Right lobe of liver (tissue), 6 donors: ENCODE results near the gene VEZT. TPM values are rescaled to one million over a fixed set of nuclear protein-coding genes. Genes with fewer than 3 reads are reported as not detected.
"Not testable (repeated sequence)": the region's sequence is repeated elsewhere in the genome, so short reads cannot be mapped to it uniquely, and the experiment has no call there.

ENCODE experiments used
- ATAC-seq, 4 donors: fragments of 200-7000 bp; cut with Tn5 transposase; one replicate each; pipeline ENCODE4 v1.9.1; 2020; ENCODE audit warnings: mild to moderate bottlenecking in 4 of 4, moderate library complexity in 4 of 4
- DNase-seq, 3 donors: peaks; one replicate each; pipeline ENCODE4 v3.0.0-alpha.2; 2020
- H3K27ac ChIP-seq, 3 donors: fragments of 200-600 bp; one replicate each; pipeline ENCODE4 v1.8.0; 2022
- H3K27me3 ChIP-seq, 2 donors: fragments of 200-600 bp; one replicate each; pipeline ENCODE4 v1.8.0; 2022
- H3K36me3 ChIP-seq, 4 donors: fragments of 200-600 bp; sonication (generic) in 1 of 4; one replicate each; pipeline versions ENCODE4 v1.5.1 to v1.8.0; 2017 to 2022; ENCODE audit warnings: control low read depth in 1 of 4
- H3K4me1 ChIP-seq, 4 donors: fragments of 200-600 bp; sonication (generic) in 1 of 4; one replicate each; pipeline versions ENCODE4 v1.5.1 to v1.8.0; 2017 to 2022; ENCODE audit warnings: control low read depth in 1 of 4
- H3K4me3 ChIP-seq, 3 donors: fragments of 200-600 bp; one replicate each; pipeline ENCODE4 v1.8.0; 2022
- H3K9me3 ChIP-seq, 4 donors: fragments of 200-600 bp; sonication (generic) in 1 of 4; one replicate each; pipeline versions ENCODE4 v1.5.1 to v1.8.0; 2017 to 2022; ENCODE audit warnings: control low read depth in 1 of 4
- POLR2A ChIP-seq: fragments of 450-650 bp; IDR thresholded peaks from one replicate; pipeline ENCODE4 v1.6.1; 2017; ENCODE audit warnings: antibody characterized with exemption, mild to moderate bottlenecking
- WGBS: methylation state at CpG from one replicate; pipeline ENCODE4 v1.1.6; 2018; ENCODE audit warnings: low coverage, low lambda C conversion rate; ENCODE audit not compliant: insufficient coverage; ENCODE audit errors: missing lambda C conversion rate; 5-methylcytosine and 5-hydroxymethylcytosine counted together
- intact Hi-C, 2 donors: fragments of 100-400 bp; cut with DNase I; formaldehyde crosslinking; loops; one replicate each; pipeline versions ENCODE4 v1.11.2 to v1.14.1; 2022
- total RNA-seq, 6 experiments: library from RNA; depleted of rRNA in 2 of 6; stranded (reverse); fragments of >200 nt in 2 of 6; fragmentation: NEBNext Ultra II Directional in 3 of 6; extraction: Animal tissue kit (Norgen Biotek cat#: 25700) in 3 of 6; gene quantifications; one replicate each; pipeline versions ENCODE4 v1.1.0 to v1.2.4, GENCODE V29; 2016 to 2023
- TF ChIP-seq, protein P1 (sequence below), 4 donors: fragments of 200-600 bp in 3 of 4; fragments of 450-650 bp in 1 of 4; IDR thresholded peaks; one replicate each; pipeline versions ENCODE4 v1.5.1 to v1.8.0; 2016 to 2022; ENCODE audit warnings: antibody characterized with exemption in 4 of 4, mild to moderate bottlenecking in 2 of 4
- donor health status: DM: no; HTN: yes; CAD: no.
- donor health status: DM: no; HTN: no; CAD: no.
- donor health status: DM: no; HTN: no; CAD: no.
- donor health status: DM: no; HTN: yes; CAD: no.
- donor health status: DM: no; HTN: yes; CAD: no.

Gene VEZT
- total RNA-seq, 6 experiments from 2014 or later = 23.5 to 34.2 (median 28.9) TPM

DNA sequence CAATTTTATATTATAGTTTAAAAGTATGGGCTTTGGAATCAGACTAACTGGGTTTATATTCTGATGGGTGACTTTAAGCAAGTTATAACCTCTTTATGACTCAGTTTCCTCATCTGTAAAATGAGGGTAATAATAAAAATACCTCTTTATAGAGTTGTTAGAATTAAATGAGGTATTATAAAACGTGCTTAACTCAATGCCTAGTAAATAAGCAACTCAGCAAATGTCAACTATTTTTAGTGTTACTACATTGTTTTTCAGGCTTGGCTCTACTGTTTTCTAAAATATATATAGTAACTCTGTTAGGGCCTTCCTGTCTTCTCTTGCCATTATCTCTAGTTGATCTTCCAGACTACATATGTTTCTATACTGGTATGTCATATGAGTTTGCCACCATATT, 20.5 kb downstream of the VEZT start:
- WGBS = 77% methylated on average over 1 of the region's 1 CpG
- DNase-seq = no peak
- intact Hi-C loops = no loop called here
- Histone ChIP-seq H3K36me3 (no peaks in the 10 kb centered on the region), H3K4me3 (no peak overlapping the region), H3K4me1 (peaks cover 0 to 20% (median 1%) of the 10 kb centered on the region in 4 donors), H3K27ac (no peak overlapping the region), H3K27me3 (no peaks in the 10 kb centered on the region), H3K9me3 (no peaks in the 10 kb centered on the region)
- ATAC-seq = no peak
- no peak for TF ChIP-seq POLR2A
- TF ChIP-seq, protein P1, sequence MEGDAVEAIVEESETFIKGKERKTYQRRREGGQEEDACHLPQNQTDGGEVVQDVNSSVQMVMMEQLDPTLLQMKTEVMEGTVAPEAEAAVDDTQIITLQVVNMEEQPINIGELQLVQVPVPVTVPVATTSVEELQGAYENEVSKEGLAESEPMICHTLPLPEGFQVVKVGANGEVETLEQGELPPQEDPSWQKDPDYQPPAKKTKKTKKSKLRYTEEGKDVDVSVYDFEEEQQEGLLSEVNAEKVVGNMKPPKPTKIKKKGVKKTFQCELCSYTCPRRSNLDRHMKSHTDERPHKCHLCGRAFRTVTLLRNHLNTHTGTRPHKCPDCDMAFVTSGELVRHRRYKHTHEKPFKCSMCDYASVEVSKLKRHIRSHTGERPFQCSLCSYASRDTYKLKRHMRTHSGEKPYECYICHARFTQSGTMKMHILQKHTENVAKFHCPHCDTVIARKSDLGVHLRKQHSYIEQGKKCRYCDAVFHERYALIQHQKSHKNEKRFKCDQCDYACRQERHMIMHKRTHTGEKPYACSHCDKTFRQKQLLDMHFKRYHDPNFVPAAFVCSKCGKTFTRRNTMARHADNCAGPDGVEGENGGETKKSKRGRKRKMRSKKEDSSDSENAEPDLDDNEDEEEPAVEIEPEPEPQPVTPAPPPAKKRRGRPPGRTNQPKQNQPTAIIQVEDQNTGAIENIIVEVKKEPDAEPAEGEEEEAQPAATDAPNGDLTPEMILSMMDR (IDR thresholded peaks at IDR 0.05) = no peak

DNA sequence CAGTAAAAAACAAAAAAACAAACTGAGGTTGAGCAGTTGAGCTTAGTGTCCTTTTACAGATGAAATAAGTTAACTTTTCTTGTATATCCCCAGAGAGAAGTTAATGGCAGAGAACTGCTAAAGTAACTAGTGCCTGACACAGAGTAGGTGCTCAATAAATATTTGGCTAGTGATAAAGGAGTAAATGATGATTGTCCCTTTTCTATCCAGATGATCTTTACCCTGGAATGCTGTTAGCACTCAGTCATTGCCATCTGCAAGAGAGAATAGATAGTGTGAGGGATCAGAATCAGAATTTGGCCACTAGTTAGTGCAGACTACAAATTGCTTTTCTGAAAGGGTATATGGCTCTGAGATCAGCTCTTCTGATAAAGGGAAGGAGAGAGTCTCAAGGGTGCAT, 21.6 kb downstream of the VEZT start:
- no peak for DNase-seq
- intact Hi-C loops = no loop called here
- TF ChIP-seq, protein P1 (IDR thresholded peaks at IDR 0.05) = no peak
- TF ChIP-seq POLR2A = no peak
- Histone ChIP-seq H3K27ac (no peak overlapping the region), H3K36me3 (no peaks in the 10 kb centered on the region), H3K4me3 (no peak overlapping the region), H3K27me3 (no peaks in the 10 kb centered on the region), H3K9me3 (no peaks in the 10 kb centered on the region), H3K4me1 (peaks cover 0 to 20% (median 2%) of the 10 kb centered on the region in 4 donors)
- peak; percentile 61 to 86 (median 70) for ATAC-seq

DNA sequence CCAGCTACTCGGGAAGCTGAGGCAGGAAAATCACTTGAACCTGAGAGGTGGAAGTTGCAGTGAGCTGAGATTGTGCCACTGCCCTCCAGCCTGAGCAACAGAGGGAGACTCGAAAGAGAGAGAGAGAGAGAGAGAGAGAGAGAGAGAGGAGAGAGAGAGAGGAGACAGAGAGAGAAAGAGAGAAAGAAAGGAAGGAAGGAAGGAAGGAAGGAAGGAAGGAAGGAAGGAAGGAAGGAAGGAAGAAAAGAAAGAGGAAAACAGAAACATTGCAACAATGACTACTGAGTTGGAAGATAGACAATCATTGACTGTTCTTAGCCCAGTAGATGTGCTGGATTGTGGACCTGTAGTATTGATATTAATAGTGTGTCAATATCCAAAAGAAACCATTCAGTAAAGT, 22.2 kb downstream of the VEZT start:
- H3K27me3 ChIP-seq, H3K4me3 ChIP-seq, H3K9me3 ChIP-seq, H3K27ac ChIP-seq, DNase-seq, intact Hi-C loops, H3K36me3 ChIP-seq: not testable (repeated sequence)
- WGBS = 74% methylated on average over 2 of the region's 2 CpGs
- H3K4me1 ChIP-seq = peaks cover 0 to 20% (median 2%) of the 10 kb centered on the region in 4 donors
- ATAC-seq = peak in 1 of 4 donors; percentile 44

DNA sequence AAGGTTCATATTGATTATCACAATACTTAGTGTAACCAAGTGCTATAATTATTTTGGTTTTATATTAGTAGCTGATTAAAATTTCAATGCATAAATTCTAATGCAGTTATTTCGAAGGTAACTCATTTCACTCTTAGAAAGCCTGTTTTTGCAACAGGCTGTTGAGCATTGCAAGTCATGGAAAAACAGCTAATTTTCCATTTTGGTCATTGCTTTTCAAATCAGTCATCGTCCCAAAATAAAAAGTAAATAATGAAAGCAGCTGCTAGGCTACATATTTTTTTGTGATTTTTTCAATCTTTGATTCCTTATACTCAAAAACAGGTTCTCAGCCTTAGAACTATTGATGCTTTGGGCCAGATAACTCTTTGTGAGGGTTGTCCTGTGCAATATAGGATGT, 22.9 kb downstream of the VEZT start:
- ATAC-seq (no peak), DNase-seq (no peak)
- intact Hi-C loops = no loop called here
- H3K4me3 ChIP-seq = no peak overlapping the region
- peaks cover 0 to 20% (median 2%) of the 10 kb centered on the region in 4 donors for H3K4me1 ChIP-seq
- H3K27me3 ChIP-seq = no peaks in the 10 kb centered on the region
- no peak overlapping the region for H3K27ac ChIP-seq
- H3K9me3 ChIP-seq = no peaks in the 10 kb centered on the region
- no peaks in the 10 kb centered on the region for H3K36me3 ChIP-seq
- TF ChIP-seq, protein P1 (IDR thresholded peaks at IDR 0.05) = no peak
- TF ChIP-seq POLR2A = no peak
- 71% methylated on average over 2 of the region's 2 CpGs for WGBS

DNA sequence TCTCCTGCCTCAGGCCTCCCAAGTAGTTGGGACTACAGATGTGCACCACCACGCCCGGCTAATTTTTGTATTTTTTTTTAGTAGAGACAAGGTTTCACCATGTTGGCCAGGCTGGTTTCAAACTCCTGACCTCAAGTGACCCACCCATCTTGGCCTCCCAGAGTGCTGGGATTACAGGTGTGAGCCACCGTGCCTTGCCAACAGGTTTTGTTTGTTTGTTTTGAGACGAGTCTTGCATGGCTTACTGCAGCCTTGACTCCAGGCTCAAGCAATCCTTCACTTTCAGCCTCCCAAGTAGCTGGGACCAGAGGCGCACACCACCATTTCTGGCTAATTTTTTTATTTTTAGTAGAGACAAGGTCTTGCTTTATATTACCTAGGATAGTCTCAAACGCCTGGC, 23.5 kb downstream of the VEZT start:
- H3K27ac ChIP-seq, H3K27me3 ChIP-seq, intact Hi-C loops, H3K9me3 ChIP-seq, ATAC-seq, H3K4me3 ChIP-seq, DNase-seq, H3K36me3 ChIP-seq: not testable (repeated sequence)
- WGBS = 62% methylated on average over 4 of the region's 6 CpGs
- H3K4me1 ChIP-seq = peaks cover 0 to 20% (median 2%) of the 10 kb centered on the region in 4 donors
